Tibial nerve (tissue), 4 donors: ENCODE results near the gene IGLL5. TPM values are rescaled to one million over a fixed set of nuclear protein-coding genes. Genes with fewer than 3 reads are reported as not detected.

Experiments
- DNase-seq, 2 donors: peaks; one replicate each; pipeline ENCODE4 v3.0.0-alpha.2; 2019; ENCODE audit warnings: low spot score in 2 of 2
- H3K27ac ChIP-seq, 4 donors: fragments of 200-600 bp; sonication (generic) in 3 of 4; one replicate each; pipeline ENCODE4 v1.5.1; 2017 to 2019; ENCODE audit warnings: mild to moderate bottlenecking in 1 of 4
- H3K27me3 ChIP-seq, 2 donors: fragments of 200-600 bp; sonication (generic) in 1 of 2; one replicate each; pipeline versions ENCODE4 v1.5.1 to v1.6.0; 2017 to 2019
- H3K36me3 ChIP-seq, 3 donors: fragments of 200-600 bp; sonication (generic); one replicate each; pipeline ENCODE4 v1.5.1; 2018 to 2019
- H3K4me1 ChIP-seq, 4 donors: fragments of 200-600 bp; sonication (generic) in 3 of 4; one replicate each; pipeline ENCODE4 v1.5.1; 2017 to 2019
- H3K4me3 ChIP-seq, 4 donors: fragments of 200-600 bp; sonication (generic) in 3 of 4; one replicate each; pipeline ENCODE4 v1.5.1; 2017 to 2019; ENCODE audit warnings: mild to moderate bottlenecking in 1 of 4, moderate library complexity in 1 of 4
- H3K9me3 ChIP-seq, 4 donors: fragments of 200-600 bp; sonication (generic) in 3 of 4; one replicate each; pipeline ENCODE4 v1.5.1; 2017 to 2019
- EP300 ChIP-seq, 2 donors: sonication (generic); formaldehyde crosslinking; IDR thresholded peaks; one replicate each; pipeline ENCODE4 v1.6.1; 2017; ENCODE audit warnings: antibody characterized with exemption in 2 of 2, mild to moderate bottlenecking in 1 of 2
- POLR2A ChIP-seq, 2 donors: fragments of 450-650 bp; IDR thresholded peaks; one replicate each; pipeline ENCODE4 v1.6.1; 2017; ENCODE audit warnings: antibody characterized with exemption in 2 of 2, mild to moderate bottlenecking in 2 of 2, moderate library complexity in 2 of 2
- WGBS, 2 donors: methylation state at CpG; one replicate each; pipeline ENCODE4 v1.1.5; 2018; 5-methylcytosine and 5-hydroxymethylcytosine counted together
- total RNA-seq, 4 donors: library from RNA; depleted of rRNA; stranded (reverse); fragments of >200 nt; gene quantifications; one replicate each; pipeline ENCODE4 v1.1.0, GENCODE V29; 2016
- TF ChIP-seq, protein P1 (sequence below), 5 experiments: fragments of 200-600 bp in 3 of 5; fragments of 450-650 bp in 2 of 5; sonication (generic) in 3 of 5; IDR thresholded peaks; one replicate each; pipeline ENCODE4 v1.5.1; 2016 to 2019; ENCODE audit warnings: antibody characterized with exemption in 5 of 5, mild to moderate bottlenecking in 3 of 5, moderate library complexity in 2 of 5

IGLL5 gene
- total RNA-seq, 4 donors from 2014 or later, result 0.66 to 2.7 (median 2.1) TPM; not detected in 1

DNA sequence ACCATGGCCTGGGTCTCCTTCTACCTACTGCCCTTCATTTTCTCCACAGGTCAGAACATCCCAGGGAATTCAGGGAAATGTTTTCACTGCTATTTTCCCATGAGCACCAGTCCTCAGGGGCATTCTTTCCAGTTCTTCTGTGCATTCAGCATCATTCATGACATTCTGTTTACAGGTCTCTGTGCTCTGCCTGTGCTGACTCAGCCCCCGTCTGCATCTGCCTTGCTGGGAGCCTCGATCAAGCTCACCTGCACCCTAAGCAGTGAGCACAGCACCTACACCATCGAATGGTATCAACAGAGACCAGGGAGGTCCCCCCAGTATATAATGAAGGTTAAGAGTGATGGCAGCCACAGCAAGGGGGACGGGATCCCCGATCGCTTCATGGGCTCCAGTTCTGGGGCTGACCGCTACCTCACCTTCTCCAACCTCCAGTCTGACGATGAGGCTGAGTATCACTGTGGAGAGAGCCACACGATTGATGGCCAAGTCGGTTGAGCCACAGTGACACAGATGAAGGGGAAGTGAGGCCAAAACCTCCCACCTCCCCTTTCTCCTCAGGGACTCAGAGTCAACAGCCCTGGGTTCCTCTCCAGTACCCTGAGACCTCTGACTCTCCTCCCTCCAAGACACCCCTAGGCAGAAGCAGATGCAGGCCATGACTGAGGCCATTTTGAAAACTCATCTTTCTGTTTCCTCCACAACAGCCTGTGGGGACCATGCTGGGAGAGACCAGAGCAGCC lies 15.9 kb upstream of the IGLL5 start:
- WGBS, 2 donors, result 89 to 90% methylated on average over 10 of the region's 10 CpGs

GRCh38 chr22:22872722-22873708 lies 14.6 kb upstream of the IGLL5 start:
- no peaks in the 10 kb centered on the region for H3K4me1 ChIP-seq
- TF ChIP-seq, protein P1, sequence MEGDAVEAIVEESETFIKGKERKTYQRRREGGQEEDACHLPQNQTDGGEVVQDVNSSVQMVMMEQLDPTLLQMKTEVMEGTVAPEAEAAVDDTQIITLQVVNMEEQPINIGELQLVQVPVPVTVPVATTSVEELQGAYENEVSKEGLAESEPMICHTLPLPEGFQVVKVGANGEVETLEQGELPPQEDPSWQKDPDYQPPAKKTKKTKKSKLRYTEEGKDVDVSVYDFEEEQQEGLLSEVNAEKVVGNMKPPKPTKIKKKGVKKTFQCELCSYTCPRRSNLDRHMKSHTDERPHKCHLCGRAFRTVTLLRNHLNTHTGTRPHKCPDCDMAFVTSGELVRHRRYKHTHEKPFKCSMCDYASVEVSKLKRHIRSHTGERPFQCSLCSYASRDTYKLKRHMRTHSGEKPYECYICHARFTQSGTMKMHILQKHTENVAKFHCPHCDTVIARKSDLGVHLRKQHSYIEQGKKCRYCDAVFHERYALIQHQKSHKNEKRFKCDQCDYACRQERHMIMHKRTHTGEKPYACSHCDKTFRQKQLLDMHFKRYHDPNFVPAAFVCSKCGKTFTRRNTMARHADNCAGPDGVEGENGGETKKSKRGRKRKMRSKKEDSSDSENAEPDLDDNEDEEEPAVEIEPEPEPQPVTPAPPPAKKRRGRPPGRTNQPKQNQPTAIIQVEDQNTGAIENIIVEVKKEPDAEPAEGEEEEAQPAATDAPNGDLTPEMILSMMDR (IDR thresholded peaks at IDR 0.05), result no peak
- TF ChIP-seq EP300 (IDR thresholded peaks at IDR 0.05) (no peak), POLR2A (IDR thresholded peaks at IDR 0.05) (no peak)
- H3K27me3 ChIP-seq, result no peaks in the 10 kb centered on the region
- no peak overlapping the region for H3K27ac ChIP-seq
- no peaks in the 10 kb centered on the region for H3K36me3 ChIP-seq
- H3K9me3 ChIP-seq, result peaks cover 0 to 12% (median 3%) of the 10 kb centered on the region in 4 donors
- WGBS, 2 donors, result 78 to 86% methylated on average over 7 to 8 of the region's 8 CpGs
- no peak for DNase-seq
- no peak overlapping the region for H3K4me3 ChIP-seq

More for the DNA sequence above, 15.9 kb upstream of the IGLL5 start:
- Histone ChIP-seq H3K27me3 (no peaks in the 10 kb centered on the region), H3K4me3 (no peak overlapping the region), H3K27ac (no peak overlapping the region), H3K4me1 (peaks cover 0 to 5% (median 2%) of the 10 kb centered on the region in 4 donors), H3K9me3 (peaks cover 0 to 12% (median 3%) of the 10 kb centered on the region in 4 donors), H3K36me3 (no peaks in the 10 kb centered on the region)
- no peak for DNase-seq
- TF ChIP-seq POLR2A (IDR thresholded peaks at IDR 0.05), result no peak
- no peak for TF ChIP-seq EP300 (IDR thresholded peaks at IDR 0.05)
- TF ChIP-seq, protein P1 (IDR thresholded peaks at IDR 0.05), result no peak

- peak in 1 of 2 donors; percentile 36 for DNase-seq
- TF ChIP-seq EP300 (IDR thresholded peaks at IDR 0.05), result no peak
- TF ChIP-seq, protein P1 (IDR thresholded peaks at IDR 0.05), result peak; percentile 45 to 64 (median 49)
- WGBS, 2 donors, result 18 to 19% methylated on average over 7 of the region's 7 CpGs
- Histone ChIP-seq H3K4me1 (no peaks in the 10 kb centered on the region), H3K36me3 (no peaks in the 10 kb centered on the region), H3K27ac (no peak overlapping the region), H3K27me3 (no peaks in the 10 kb centered on the region), H3K4me3 (no peak overlapping the region), H3K9me3 (peaks cover 0 to 12% (median 3%) of the 10 kb centered on the region in 4 donors)
Observed at GRCh38 chr22:22877523-22878210, 9.9 kb upstream of the IGLL5 start.

GRCh38 chr22:22878211-22878570 lies 9.4 kb upstream of the IGLL5 start:
- H3K27ac ChIP-seq, result no peak overlapping the region
- H3K36me3 ChIP-seq, result no peaks in the 10 kb centered on the region
- H3K4me3 ChIP-seq, result no peak overlapping the region
- no peaks in the 10 kb centered on the region for H3K27me3 ChIP-seq
- DNase-seq, result no peak
- 72 to 82% methylated on average over 2 of the region's 2 CpGs for WGBS, 2 donors
- no peaks in the 10 kb centered on the region for H3K4me1 ChIP-seq
- H3K9me3 ChIP-seq, result peaks cover 0 to 12% (median 3%) of the 10 kb centered on the region in 4 donors
- TF ChIP-seq EP300 (IDR thresholded peaks at IDR 0.05) (no peak), POLR2A (IDR thresholded peaks at IDR 0.05) (no peak)
- TF ChIP-seq, protein P1 (IDR thresholded peaks at IDR 0.05), result no peak
